Measurements from ENCODE around the gene EIF2D. TPM values are rescaled to one million over a fixed set of nuclear protein-coding genes. Genes with fewer than 3 reads are reported as not detected.
A peak's percentile ranks its signal among the peaks of the same experiment; 100 is the strongest.

Gene EIF2D, protein sequence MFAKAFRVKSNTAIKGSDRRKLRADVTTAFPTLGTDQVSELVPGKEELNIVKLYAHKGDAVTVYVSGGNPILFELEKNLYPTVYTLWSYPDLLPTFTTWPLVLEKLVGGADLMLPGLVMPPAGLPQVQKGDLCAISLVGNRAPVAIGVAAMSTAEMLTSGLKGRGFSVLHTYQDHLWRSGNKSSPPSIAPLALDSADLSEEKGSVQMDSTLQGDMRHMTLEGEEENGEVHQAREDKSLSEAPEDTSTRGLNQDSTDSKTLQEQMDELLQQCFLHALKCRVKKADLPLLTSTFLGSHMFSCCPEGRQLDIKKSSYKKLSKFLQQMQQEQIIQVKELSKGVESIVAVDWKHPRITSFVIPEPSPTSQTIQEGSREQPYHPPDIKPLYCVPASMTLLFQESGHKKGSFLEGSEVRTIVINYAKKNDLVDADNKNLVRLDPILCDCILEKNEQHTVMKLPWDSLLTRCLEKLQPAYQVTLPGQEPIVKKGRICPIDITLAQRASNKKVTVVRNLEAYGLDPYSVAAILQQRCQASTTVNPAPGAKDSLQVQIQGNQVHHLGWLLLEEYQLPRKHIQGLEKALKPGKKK
- 44.0 TPM for polyA plus RNA-seq (2013, experiment 1 of 4)
- polyA plus RNA-seq (2013, experiment 2 of 4), result 44.2 TPM
- 42.1 TPM for polyA plus RNA-seq (2013, experiment 3 of 4)
- polyA plus RNA-seq (2013, experiment 4 of 4), result 46.4 TPM

DNA sequence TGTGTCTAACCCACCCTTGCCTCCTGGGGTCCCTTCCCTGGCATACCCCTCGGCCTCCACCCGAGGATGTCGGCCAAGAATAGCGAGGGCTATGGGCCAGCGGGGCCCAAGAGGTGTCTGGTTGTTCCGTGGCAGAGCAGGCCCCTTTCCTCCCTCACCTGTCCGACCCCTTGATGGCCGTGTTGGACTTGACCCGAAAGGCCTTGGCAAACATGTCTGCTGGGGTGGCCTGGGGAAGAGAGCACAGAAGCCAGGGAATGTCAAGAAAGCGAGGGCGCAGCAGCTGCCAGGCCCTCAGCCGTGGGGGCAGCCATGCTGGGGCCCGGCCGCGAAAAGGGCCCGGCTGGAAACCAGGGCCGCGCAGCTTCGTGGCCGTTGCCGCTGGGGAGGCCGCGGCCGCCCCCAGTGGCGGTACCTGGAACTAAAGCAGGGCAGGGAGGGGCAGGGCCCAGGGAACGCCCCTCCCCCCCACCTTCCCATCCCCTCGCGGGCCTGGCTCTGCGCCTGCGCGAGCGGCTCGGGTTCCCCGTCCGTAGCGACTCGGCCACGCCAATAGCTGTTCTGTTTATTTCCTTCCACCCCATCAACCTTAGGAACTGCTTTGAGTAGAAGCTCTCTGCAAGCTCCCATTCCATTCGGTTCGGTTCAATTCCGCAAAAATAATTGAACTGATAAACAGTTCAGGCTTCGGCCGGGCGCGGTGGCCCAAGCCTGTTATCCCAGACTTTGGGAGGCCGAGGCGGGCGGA is at the start of gene EIF2D:
EIF2D (minus strand) TSS at position 337 of the 748 bp plus-strand sequence; CDS start at position 214, 123 bp downstream.
- H3K36me3 ChIP-seq (ENCODE audit: control insufficient read depth, insufficient read depth, low read length), result peaks cover 4% of the 10 kb centered on the region
- H3K27me3 ChIP-seq (ENCODE audit: control insufficient read depth, insufficient read depth, low read length, poor library complexity, severe bottlenecking), result no peaks in the 10 kb centered on the region
- H3K4me3 ChIP-seq (ENCODE audit: insufficient read depth, low read depth, low read length), result peak within 1 kb of the TSS; percentile 82
- no peaks in the 10 kb centered on the region for H3K9me3 ChIP-seq (ENCODE audit: control insufficient read depth, low read length)
- H3K4me1 ChIP-seq (ENCODE audit: control insufficient read depth, insufficient read depth, low read length), result peaks cover 8% of the 10 kb centered on the region
- WGBS, 2 experiments, result 13% methylated on average over 48 of the region's 48 CpGs
- H3K27ac ChIP-seq (ENCODE audit: insufficient read depth, low read depth, low read length, poor library complexity, severe bottlenecking), result peak within 1 kb of the TSS; percentile 83

DNA sequence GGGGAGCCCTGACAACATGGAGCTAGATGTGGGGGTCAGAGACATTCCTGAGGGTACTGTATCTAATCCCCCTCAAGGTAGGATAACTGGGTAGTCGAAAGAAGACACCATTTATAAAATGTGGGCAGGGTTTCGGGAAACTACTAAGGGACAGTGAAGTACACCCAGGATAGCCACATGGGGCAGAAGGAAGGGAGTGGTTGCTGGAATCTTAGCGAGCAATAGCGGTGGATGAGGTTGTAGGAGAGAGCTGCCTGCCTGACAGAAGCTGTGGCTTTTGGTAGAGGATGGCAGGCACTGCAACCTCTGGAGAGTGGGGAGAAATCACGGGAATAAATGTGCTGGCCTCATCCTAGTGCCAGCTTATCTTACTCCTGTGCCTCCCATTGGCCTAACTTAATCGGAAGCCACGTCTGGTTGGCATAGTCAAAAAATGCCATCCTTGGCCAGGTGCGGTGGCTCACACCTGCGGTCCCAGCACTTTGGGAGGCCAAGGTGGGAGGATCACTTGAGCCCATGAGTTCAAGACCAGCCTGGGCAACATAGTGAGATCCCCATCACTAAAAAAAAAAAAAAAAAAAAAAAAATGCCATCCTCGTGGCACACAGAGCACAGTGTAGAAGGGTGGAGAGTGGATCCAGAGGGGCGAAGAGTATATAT is 49.0 kb upstream of the EIF2D start:
- Histone ChIP-seq H3K4me1 (ENCODE audit: control insufficient read depth, insufficient read depth, low read length) (peaks cover 6% of the 10 kb centered on the region), H3K4me3 (ENCODE audit: insufficient read depth, low read depth, low read length) (no peak overlapping the region), H3K36me3 (ENCODE audit: control insufficient read depth, insufficient read depth, low read length) (no peaks in the 10 kb centered on the region), H3K27ac (ENCODE audit: insufficient read depth, low read depth, low read length, poor library complexity, severe bottlenecking) (no peak overlapping the region), H3K27me3 (ENCODE audit: control insufficient read depth, insufficient read depth, low read length, poor library complexity, severe bottlenecking) (peaks cover 31% of the 10 kb centered on the region), H3K9me3 (ENCODE audit: control insufficient read depth, low read length) (no peaks in the 10 kb centered on the region)
- 91% methylated on average over 11 of the region's 11 CpGs for WGBS, 2 experiments

DNA sequence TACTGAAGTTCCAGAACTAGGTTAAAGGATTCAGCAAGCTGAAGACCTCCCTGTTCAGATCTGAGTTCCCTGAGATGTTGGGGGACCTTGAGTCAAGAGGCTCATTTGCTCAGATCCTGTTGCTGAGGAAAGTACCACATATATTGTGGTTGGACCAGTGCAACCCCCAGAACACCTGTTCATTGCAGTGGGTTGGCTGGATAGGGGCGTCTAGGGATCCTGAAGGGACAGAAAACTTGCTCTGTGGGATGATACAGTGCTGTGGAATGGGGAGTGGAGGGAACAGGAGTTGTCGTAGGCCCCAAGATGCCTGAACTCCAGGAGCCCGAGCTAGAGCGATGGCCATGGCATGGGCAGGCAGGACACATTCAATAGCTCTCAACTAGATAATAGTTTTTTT is 47.9 kb upstream of the EIF2D start:
- H3K4me1 ChIP-seq (ENCODE audit: control insufficient read depth, insufficient read depth, low read length), result peaks cover 6% of the 10 kb centered on the region
- H3K36me3 ChIP-seq (ENCODE audit: control insufficient read depth, insufficient read depth, low read length), result no peaks in the 10 kb centered on the region
- no peak overlapping the region for H3K27ac ChIP-seq (ENCODE audit: insufficient read depth, low read depth, low read length, poor library complexity, severe bottlenecking)
- no peaks in the 10 kb centered on the region for H3K9me3 ChIP-seq (ENCODE audit: control insufficient read depth, low read length)
- H3K4me3 ChIP-seq (ENCODE audit: insufficient read depth, low read depth, low read length), result no peak overlapping the region
- WGBS, 2 experiments, result 95 to 97% methylated on average over 4 of the region's 4 CpGs
- H3K27me3 ChIP-seq (ENCODE audit: control insufficient read depth, insufficient read depth, low read length, poor library complexity, severe bottlenecking), result peaks cover 31% of the 10 kb centered on the region

DNA sequence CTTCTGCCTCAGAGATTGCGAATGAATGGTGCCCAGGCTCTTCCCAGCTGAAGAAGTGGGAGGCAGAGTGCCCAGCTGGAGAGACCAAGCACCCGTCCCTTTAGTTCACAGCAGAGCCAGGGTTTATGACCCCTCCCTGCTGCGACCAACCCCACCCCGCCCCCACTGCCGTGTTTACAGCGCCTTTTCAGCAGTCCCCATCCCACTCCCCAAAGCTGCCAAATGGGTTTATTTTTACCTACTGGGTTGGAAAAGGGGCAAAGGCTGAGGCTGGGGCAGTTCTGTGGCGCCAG is 46.7 kb upstream of the EIF2D start:
- H3K4me3 ChIP-seq (ENCODE audit: insufficient read depth, low read depth, low read length), result no peak overlapping the region
- peaks cover 30% of the 10 kb centered on the region for H3K27me3 ChIP-seq (ENCODE audit: control insufficient read depth, insufficient read depth, low read length, poor library complexity, severe bottlenecking)
- H3K9me3 ChIP-seq (ENCODE audit: control insufficient read depth, low read length), result no peaks in the 10 kb centered on the region
- WGBS, 2 experiments, result 55 to 61% methylated on average over 7 of the region's 7 CpGs
- H3K36me3 ChIP-seq (ENCODE audit: control insufficient read depth, insufficient read depth, low read length), result no peaks in the 10 kb centered on the region
- H3K27ac ChIP-seq (ENCODE audit: insufficient read depth, low read depth, low read length, poor library complexity, severe bottlenecking), result no peak overlapping the region
- H3K4me1 ChIP-seq (ENCODE audit: control insufficient read depth, insufficient read depth, low read length), result peaks cover 6% of the 10 kb centered on the region

DNA sequence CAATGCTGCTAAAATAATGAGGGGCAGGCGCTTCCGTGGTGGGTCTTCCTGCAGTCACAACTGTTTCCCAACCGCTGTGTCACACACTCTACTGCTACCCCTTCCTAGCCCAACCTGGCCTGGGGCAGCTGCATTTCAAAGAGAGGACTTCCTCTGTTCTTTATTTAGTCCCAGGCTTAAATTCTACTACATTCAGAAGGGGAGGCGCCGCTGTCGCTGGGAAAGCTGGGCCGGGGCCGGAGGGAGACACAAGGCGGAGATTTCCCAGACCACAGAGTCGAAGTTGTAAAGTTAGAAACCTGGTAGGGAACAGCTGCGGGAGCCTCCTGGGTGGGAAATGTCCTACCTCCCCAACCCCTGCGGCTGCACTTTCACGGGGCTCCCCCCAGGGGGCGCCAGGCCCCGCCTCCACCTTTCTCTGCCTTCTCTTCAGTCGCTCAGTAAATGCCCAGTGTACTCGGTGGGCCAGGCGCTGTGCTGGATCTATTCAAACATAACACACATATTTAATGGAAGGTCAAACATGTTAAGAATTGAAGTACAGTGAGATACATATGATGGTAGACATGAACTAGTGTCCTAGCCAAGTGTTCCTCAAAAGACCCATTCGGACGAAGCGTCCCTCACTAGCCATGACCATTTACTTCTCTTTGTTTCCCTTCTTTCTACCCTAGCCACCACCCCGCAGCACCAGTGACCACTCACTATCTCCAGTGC is 46.2 kb upstream of the EIF2D start:
- Histone ChIP-seq H3K4me1 (ENCODE audit: control insufficient read depth, insufficient read depth, low read length) (peaks cover 6% of the 10 kb centered on the region), H3K27ac (ENCODE audit: insufficient read depth, low read depth, low read length, poor library complexity, severe bottlenecking) (no peak overlapping the region), H3K4me3 (ENCODE audit: insufficient read depth, low read depth, low read length) (no peak overlapping the region), H3K9me3 (ENCODE audit: control insufficient read depth, low read length) (no peaks in the 10 kb centered on the region), H3K36me3 (ENCODE audit: control insufficient read depth, insufficient read depth, low read length) (no peaks in the 10 kb centered on the region), H3K27me3 (ENCODE audit: control insufficient read depth, insufficient read depth, low read length, poor library complexity, severe bottlenecking) (peaks cover 25% of the 10 kb centered on the region)
- WGBS, 2 experiments, result 22% methylated on average over 20 to 22 of the region's 22 CpGs

DNA sequence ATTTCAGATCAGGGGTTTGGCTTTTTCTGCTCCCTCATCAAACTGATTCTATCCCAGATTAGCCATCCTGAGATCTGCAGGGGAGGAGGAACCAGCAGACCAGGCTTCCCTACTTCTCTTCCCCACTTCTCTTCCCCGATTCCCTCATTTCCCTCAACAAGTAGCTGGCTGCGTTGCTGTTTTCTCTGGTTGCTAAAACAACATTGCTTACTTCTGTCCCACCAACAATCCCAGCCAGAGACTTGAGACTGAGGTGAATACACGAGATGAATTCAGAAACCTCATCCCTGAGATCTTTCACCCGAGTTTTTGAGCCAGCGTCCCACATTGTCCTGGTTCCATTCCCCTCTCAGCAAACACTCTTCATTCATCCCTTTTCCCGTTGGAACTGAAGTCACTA is 45.5 kb upstream of the EIF2D start:
- Histone ChIP-seq H3K36me3 (ENCODE audit: control insufficient read depth, insufficient read depth, low read length) (no peaks in the 10 kb centered on the region), H3K27me3 (ENCODE audit: control insufficient read depth, insufficient read depth, low read length, poor library complexity, severe bottlenecking) (peaks cover 19% of the 10 kb centered on the region), H3K4me1 (ENCODE audit: control insufficient read depth, insufficient read depth, low read length) (peaks cover 6% of the 10 kb centered on the region), H3K9me3 (ENCODE audit: control insufficient read depth, low read length) (no peaks in the 10 kb centered on the region), H3K27ac (ENCODE audit: insufficient read depth, low read depth, low read length, poor library complexity, severe bottlenecking) (no peak overlapping the region), H3K4me3 (ENCODE audit: insufficient read depth, low read depth, low read length) (no peak overlapping the region)
- WGBS, 2 experiments, result 80% methylated on average over 6 of the region's 6 CpGs

DNA sequence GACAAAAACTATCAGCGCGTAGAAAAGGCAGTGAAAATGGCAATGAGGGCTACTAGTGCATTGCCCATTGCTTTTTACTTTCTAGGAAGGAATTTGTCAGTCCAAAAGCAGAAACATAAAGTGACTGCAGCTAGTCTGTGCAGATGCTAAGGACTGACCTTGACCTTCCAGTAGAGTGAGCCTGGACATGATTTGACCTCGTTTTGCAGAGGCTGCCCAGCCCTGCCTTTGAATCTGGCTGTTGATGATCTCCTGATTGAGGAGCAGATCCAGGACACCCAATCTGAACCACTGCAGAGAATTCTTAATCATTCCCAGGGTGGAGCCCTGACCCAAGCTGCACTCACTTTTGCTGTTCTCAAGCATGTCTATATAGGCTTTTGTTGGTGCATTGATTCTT is 44.7 kb upstream of the EIF2D start:
- no peak overlapping the region for H3K27ac ChIP-seq (ENCODE audit: insufficient read depth, low read depth, low read length, poor library complexity, severe bottlenecking)
- H3K4me1 ChIP-seq (ENCODE audit: control insufficient read depth, insufficient read depth, low read length), result peaks cover 6% of the 10 kb centered on the region
- H3K27me3 ChIP-seq (ENCODE audit: control insufficient read depth, insufficient read depth, low read length, poor library complexity, severe bottlenecking), result peaks cover 12% of the 10 kb centered on the region
- WGBS, 2 experiments, result 96 to 98% methylated on average over 3 of the region's 3 CpGs
- no peaks in the 10 kb centered on the region for H3K9me3 ChIP-seq (ENCODE audit: control insufficient read depth, low read length)
- no peak overlapping the region for H3K4me3 ChIP-seq (ENCODE audit: insufficient read depth, low read depth, low read length)
- no peaks in the 10 kb centered on the region for H3K36me3 ChIP-seq (ENCODE audit: control insufficient read depth, insufficient read depth, low read length)

DNA sequence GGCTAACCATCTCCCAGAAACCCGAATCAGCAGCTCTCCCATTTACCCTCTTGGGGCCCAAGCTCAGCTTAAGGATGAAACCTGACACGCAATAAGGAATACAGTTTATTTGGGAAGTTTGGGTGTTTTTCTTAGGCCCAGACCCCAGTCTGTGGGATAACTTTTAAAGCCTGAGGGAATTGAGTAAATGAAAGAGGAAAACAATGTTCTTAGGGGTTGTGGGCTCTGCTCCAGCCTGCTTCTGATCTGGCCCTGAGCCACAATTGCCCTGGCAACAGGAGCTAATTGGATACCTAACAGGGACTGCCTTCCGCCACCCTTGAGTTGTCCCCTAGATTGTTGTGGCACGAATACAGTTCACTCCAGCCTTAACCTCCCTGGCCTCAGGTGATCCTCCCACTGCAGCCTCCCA is 43.2 kb upstream of the EIF2D start:
- peaks cover 6% of the 10 kb centered on the region for H3K4me1 ChIP-seq (ENCODE audit: control insufficient read depth, insufficient read depth, low read length)
- H3K36me3 ChIP-seq (ENCODE audit: control insufficient read depth, insufficient read depth, low read length), result no peaks in the 10 kb centered on the region
- H3K4me3 ChIP-seq (ENCODE audit: insufficient read depth, low read depth, low read length), result no peak overlapping the region
- no peak overlapping the region for H3K27ac ChIP-seq (ENCODE audit: insufficient read depth, low read depth, low read length, poor library complexity, severe bottlenecking)
- peaks cover 11% of the 10 kb centered on the region for H3K27me3 ChIP-seq (ENCODE audit: control insufficient read depth, insufficient read depth, low read length, poor library complexity, severe bottlenecking)
- 88 to 92% methylated on average over 4 of the region's 4 CpGs for WGBS, 2 experiments
- no peaks in the 10 kb centered on the region for H3K9me3 ChIP-seq (ENCODE audit: control insufficient read depth, low read length)

DNA sequence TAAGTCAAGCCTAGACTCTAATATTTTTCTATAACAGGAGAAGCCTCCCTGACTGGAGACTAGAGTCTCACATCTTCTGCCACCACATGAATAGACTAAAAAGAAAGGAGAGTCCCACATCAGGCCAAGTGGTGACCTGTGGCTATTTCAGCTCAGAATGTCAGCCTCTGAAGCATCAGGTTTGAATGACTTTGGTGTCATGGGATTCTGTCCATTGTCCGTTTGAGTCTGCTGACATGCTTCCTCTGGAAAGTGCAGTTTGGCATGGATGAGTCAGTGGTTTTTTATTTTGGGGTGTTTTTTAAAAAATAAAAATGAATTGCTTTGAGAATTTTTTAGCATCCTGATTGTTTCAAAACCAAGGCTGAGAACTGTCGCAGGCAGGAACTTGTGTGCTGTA is 42.6 kb upstream of the EIF2D start:
- H3K4me1 ChIP-seq (ENCODE audit: control insufficient read depth, insufficient read depth, low read length), result peaks cover 6% of the 10 kb centered on the region
- H3K36me3 ChIP-seq (ENCODE audit: control insufficient read depth, insufficient read depth, low read length), result no peaks in the 10 kb centered on the region
- H3K27ac ChIP-seq (ENCODE audit: insufficient read depth, low read depth, low read length, poor library complexity, severe bottlenecking), result no peak overlapping the region
- no peaks in the 10 kb centered on the region for H3K9me3 ChIP-seq (ENCODE audit: control insufficient read depth, low read length)
- H3K4me3 ChIP-seq (ENCODE audit: insufficient read depth, low read depth, low read length), result no peak overlapping the region
- peaks cover 11% of the 10 kb centered on the region for H3K27me3 ChIP-seq (ENCODE audit: control insufficient read depth, insufficient read depth, low read length, poor library complexity, severe bottlenecking)
- WGBS, 2 experiments, result 87 to 90% methylated on average over 2 of the region's 2 CpGs
